Body of pancreas (tissue), 4 donors: ENCODE data around the gene UXS1. TPM values are rescaled to one million over a fixed set of nuclear protein-coding genes. Genes with fewer than 3 reads are reported as not detected.

Source experiments
- ATAC-seq: fragments of 150-250 bp; one replicate; pipeline ENCODE4 v1.9.1; 2016
- DNase-seq, 4 donors: peaks; one replicate each; pipeline ENCODE4 v3.0.0-alpha.2; 2019
- H3K27ac ChIP-seq, 4 donors: fragments of 200-600 bp; sonication (generic); 1 replicate in 3 of 4; 2 replicates in 1 of 4; pipeline versions ENCODE4 v1.5.1 to v1.6.1; 2016 to 2019; ENCODE audit warnings: mild to moderate bottlenecking in 1 of 4, mixed read lengths in 1 of 4, moderate library complexity in 1 of 4
- H3K27me3 ChIP-seq, 2 donors: fragments of 200-600 bp; sonication (generic); one replicate each; pipeline ENCODE4 v1.6.0; 2016; ENCODE audit warnings: mild to moderate bottlenecking in 1 of 2
- H3K36me3 ChIP-seq, 2 donors: fragments of 200-600 bp; sonication (generic); replicated peaks in 1 of 2; 2 replicates each; pipeline ENCODE4 v1.5.1; 2016; ENCODE audit warnings: low read depth in 2 of 2; ENCODE audit not compliant: insufficient read depth in 1 of 2
- H3K4me1 ChIP-seq: fragments of 200-600 bp; sonication (generic); one replicate; pipeline ENCODE4 v1.6.0; 2016
- H3K4me3 ChIP-seq, 2 donors: fragments of 200-600 bp; sonication (generic); 1 replicate in 1 of 2; 2 replicates in 1 of 2; pipeline ENCODE4 v1.5.1; 2016 to 2019
- H3K9me3 ChIP-seq, 3 donors: fragments of 200-600 bp; sonication (generic); 1 replicate in 2 of 3; 2 replicates in 1 of 3; pipeline ENCODE4 v1.5.1; 2016
- CTCF ChIP-seq, 7 experiments: fragments of 450-650 bp in 4 of 7; fragments of 200-600 bp in 3 of 7; sonication (generic) in 3 of 7; IDR thresholded peaks; one replicate each; pipeline ENCODE4 v1.5.1; 2016 to 2019; ENCODE audit warnings: antibody characterized with exemption in 7 of 7
- POLR2A ChIP-seq, 3 donors: fragments of 450-650 bp; IDR thresholded peaks; one replicate each; pipeline ENCODE4 v1.6.1; 2016; ENCODE audit warnings: antibody characterized with exemption in 3 of 3, mild to moderate bottlenecking in 2 of 3
- WGBS, 2 donors: methylation state at CpG; one replicate each; pipeline ENCODE4 v1.1.5; 2017; 5-methylcytosine and 5-hydroxymethylcytosine counted together
- intact Hi-C: fragments of 100-400 bp; cut with DNase I; formaldehyde crosslinking; loops from one replicate; pipeline ENCODE4 v1.15.1; 2023
- total RNA-seq, 2 donors: library from RNA; depleted of rRNA; stranded (reverse); fragments of >200 nt; gene quantifications; one replicate each; pipeline ENCODE4 v1.1.0, GENCODE V29; 2016

The UXS1 gene
- total RNA-seq, 2 donors from 2014 or later, result 15.8 to 33.6 TPM

- no peak overlapping the region for H3K27ac ChIP-seq
- peaks cover 12% of the 10 kb centered on the region for H3K4me1 ChIP-seq
- no peaks in the 10 kb centered on the region for H3K9me3 ChIP-seq
- 87 to 89% methylated on average over 3 of the region's 3 CpGs for WGBS, 2 donors
- intact Hi-C loops, result no loop called here
- ATAC-seq, result no peak
- no peak for DNase-seq
- no peaks in the 10 kb centered on the region for H3K36me3 ChIP-seq
- no peaks in the 10 kb centered on the region for H3K27me3 ChIP-seq
- H3K4me3 ChIP-seq, result no peak overlapping the region
- TF ChIP-seq CTCF (IDR thresholded peaks at IDR 0.05) (no peak), POLR2A (IDR thresholded peaks at IDR 0.05) (no peak)
These were observed 51.4 kb downstream of the UXS1 start for GRCh38 chr2:106142683-106143082.

GRCh38 chr2:106140913-106141312, 53.2 kb downstream of the UXS1 start:
- Histone ChIP-seq H3K27me3 (no peaks in the 10 kb centered on the region), H3K36me3 (no peaks in the 10 kb centered on the region), H3K4me1 (peaks cover 12% of the 10 kb centered on the region), H3K4me3 (no peak overlapping the region), H3K27ac (no peak overlapping the region), H3K9me3 (no peaks in the 10 kb centered on the region)
- no peak for DNase-seq
- no peak for ATAC-seq
- TF ChIP-seq POLR2A (IDR thresholded peaks at IDR 0.05) (no peak), CTCF (IDR thresholded peaks at IDR 0.05) (no peak)
- 74 to 95% methylated on average over 2 of the region's 2 CpGs for WGBS, 2 donors
- intact Hi-C loops, result no loop called here

GRCh38 chr2:106140113-106140512, 54.0 kb downstream of the UXS1 start:
- TF ChIP-seq POLR2A (IDR thresholded peaks at IDR 0.05) (no peak), CTCF (IDR thresholded peaks at IDR 0.05) (no peak)
- Histone ChIP-seq H3K4me3 (no peak overlapping the region), H3K4me1 (peaks cover 12% of the 10 kb centered on the region), H3K9me3 (no peaks in the 10 kb centered on the region), H3K27ac (no peak overlapping the region), H3K27me3 (no peaks in the 10 kb centered on the region), H3K36me3 (no peaks in the 10 kb centered on the region)
- 82 to 90% methylated on average over 6 of the region's 6 CpGs for WGBS, 2 donors
- ATAC-seq (no peak), DNase-seq (no peak)
- intact Hi-C loops, result no loop called here

- ATAC-seq, result no peak
- no peak for TF ChIP-seq CTCF (IDR thresholded peaks at IDR 0.05)
- TF ChIP-seq POLR2A (IDR thresholded peaks at IDR 0.05), result no peak
These were observed 54.7 kb downstream of the UXS1 start for GRCh38 chr2:106139238-106139935.

More at GRCh38 chr2:106139238-106139935, 54.7 kb downstream of the UXS1 start:
- H3K27me3 ChIP-seq, result no peaks in the 10 kb centered on the region
- no peaks in the 10 kb centered on the region for H3K9me3 ChIP-seq
- no peak for DNase-seq
- peak overlapping the region in 2 of 4 donors; percentile 8 to 25 for H3K27ac ChIP-seq
- 74 to 78% methylated on average over 10 of the region's 10 CpGs for WGBS, 2 donors
- no peak overlapping the region for H3K4me3 ChIP-seq
- H3K36me3 ChIP-seq, result no peaks in the 10 kb centered on the region
- peaks cover 12% of the 10 kb centered on the region for H3K4me1 ChIP-seq
- intact Hi-C loops, result no loop called here
